D721Med (cell line): ENCODE measurements around the gene TSPEAR.

Source experiments
- DNase-seq: peaks from one replicate; pipeline ENCODE4 v3.0.0; 2011; ENCODE audit warnings: low spot score; ENCODE audit not compliant: insufficient read length
- FAIRE-seq: peaks from 2 replicates; lab custom pipeline; 2011; peaks lifted over from hg19 to GRCh38; lab: Jason Lieb, UNC
- TF ChIP-seq, protein P1 (sequence below): IDR thresholded peaks from 2 replicates; pipeline ENCODE4 v1.5.1; 2012; ENCODE audit warnings: mild to moderate bottlenecking, control low read depth; ENCODE audit not compliant: insufficient read depth; ENCODE audit errors: missing control alignments

The TSPEAR gene

DNA sequence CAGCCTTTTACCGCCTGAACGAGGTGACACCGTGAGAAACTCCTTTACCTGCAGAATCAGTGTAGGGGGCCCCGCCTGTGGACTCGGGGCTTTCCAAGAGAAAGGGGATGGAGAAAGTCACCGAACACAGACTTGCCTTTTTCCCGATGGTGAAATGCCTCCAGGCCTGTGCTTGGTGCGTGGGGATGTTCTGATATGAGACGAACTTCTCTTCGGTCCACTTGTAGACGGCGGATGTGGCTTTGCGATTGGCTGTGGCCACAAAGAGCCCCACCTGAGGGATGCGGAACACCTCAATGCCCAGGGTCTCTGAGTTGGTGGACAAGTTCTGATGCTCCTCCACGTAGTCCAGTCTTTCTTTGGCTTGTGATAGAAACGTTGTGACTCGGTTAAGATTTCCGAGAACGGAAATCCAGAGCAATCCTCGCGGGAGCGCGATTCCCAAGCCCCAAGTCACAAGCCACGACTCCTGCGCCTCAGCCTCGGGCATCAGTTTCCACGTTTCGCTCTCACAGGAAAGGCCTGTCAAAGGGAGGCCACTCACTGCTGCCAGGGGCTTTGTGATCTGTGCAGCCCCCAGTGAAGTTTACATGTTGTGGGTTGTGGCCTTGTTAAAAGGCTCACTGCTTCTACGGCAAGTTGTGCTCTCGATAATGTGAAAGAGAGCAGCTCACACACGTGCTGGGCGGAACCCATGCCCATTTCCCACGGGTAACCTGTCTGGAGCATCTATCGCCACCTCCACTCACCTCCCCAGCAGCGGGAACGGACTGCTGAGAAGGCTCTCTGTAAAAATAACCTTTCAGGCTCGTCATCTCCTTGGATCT lies 184.0 kb downstream of the TSPEAR start:
- no peak for DNase-seq
- no peak for FAIRE-seq
- TF ChIP-seq, protein P1, sequence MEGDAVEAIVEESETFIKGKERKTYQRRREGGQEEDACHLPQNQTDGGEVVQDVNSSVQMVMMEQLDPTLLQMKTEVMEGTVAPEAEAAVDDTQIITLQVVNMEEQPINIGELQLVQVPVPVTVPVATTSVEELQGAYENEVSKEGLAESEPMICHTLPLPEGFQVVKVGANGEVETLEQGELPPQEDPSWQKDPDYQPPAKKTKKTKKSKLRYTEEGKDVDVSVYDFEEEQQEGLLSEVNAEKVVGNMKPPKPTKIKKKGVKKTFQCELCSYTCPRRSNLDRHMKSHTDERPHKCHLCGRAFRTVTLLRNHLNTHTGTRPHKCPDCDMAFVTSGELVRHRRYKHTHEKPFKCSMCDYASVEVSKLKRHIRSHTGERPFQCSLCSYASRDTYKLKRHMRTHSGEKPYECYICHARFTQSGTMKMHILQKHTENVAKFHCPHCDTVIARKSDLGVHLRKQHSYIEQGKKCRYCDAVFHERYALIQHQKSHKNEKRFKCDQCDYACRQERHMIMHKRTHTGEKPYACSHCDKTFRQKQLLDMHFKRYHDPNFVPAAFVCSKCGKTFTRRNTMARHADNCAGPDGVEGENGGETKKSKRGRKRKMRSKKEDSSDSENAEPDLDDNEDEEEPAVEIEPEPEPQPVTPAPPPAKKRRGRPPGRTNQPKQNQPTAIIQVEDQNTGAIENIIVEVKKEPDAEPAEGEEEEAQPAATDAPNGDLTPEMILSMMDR: no peak

DNA sequence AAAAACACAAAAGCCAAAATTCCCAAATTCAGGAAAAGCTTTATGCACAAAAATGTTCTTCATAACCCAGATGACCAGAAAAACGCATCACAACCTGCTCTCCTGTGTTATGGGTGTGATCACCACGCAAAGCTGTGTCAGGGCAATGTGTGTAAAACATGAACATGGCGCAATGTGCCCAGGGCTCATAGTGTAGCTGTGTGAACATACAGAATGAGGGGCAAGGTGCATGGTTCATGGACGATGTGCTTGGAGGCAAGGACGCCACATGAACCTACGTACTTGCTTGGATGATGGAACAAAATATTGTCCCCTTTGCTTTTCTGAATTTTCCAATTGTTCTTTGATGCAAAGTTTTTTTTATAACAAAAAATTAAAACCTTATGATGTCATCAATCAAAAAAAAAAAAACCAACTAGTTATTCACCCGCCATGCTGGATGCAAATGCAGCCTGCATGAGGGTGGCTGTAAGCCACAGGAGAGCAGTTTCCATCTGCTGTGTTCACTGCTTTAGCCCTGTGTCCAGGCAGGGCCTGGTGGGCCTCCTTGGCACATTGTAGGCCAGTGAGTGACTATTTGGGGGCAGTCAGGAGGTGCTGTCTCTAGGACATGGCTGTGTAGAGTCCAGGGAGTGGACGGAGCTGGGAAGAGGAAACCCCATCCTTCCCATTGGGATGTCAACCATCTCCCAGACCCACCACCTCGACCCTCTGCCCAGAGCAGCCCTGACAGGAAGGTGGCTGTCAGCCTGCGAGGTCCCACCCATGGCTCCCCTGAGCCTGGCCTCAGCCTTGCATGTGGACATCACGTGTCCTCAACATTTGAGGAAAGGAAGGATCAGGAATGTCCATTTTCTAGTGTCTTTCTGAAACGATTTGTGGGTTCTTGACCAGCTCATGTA lies 185.0 kb downstream of the TSPEAR start:
- TF ChIP-seq, protein P1: no peak
- FAIRE-seq (no peak), DNase-seq (no peak)

DNA sequence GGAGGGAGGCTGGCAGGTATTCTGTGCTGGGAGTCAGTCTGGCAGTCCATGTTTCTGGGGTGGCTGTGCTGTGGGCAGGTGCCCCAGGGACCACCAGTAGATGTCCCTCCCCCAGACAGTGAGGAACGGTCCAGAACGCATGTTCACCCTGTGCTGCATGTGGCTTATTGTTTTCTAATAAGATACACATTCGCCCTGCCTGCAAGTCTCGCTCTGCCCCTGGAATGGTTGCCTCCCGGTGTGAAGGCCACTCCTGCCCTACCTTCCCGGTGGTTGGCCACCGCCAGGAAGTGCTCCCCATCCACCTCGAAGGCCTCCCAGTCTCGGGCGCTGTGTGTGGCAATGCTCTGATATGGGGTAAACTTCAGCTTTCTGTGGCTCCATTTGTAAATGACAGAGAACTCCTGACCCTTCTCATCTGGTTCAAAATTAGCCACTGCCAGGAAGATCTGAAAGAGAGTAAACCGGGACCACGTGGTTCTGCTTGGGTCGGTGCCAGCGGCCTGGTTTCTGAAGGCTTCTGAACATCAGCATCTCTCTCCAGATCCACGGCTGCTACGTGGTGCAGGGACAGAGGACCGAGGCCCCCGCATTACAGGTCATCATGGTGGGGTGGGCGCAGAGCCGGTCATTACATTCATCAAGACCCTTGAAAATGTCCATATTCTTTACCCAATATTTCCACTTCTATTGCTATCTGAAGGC lies 185.8 kb downstream of the TSPEAR start:
- FAIRE-seq (no peak), DNase-seq (no peak)
- TF ChIP-seq, protein P1: no peak

DNA sequence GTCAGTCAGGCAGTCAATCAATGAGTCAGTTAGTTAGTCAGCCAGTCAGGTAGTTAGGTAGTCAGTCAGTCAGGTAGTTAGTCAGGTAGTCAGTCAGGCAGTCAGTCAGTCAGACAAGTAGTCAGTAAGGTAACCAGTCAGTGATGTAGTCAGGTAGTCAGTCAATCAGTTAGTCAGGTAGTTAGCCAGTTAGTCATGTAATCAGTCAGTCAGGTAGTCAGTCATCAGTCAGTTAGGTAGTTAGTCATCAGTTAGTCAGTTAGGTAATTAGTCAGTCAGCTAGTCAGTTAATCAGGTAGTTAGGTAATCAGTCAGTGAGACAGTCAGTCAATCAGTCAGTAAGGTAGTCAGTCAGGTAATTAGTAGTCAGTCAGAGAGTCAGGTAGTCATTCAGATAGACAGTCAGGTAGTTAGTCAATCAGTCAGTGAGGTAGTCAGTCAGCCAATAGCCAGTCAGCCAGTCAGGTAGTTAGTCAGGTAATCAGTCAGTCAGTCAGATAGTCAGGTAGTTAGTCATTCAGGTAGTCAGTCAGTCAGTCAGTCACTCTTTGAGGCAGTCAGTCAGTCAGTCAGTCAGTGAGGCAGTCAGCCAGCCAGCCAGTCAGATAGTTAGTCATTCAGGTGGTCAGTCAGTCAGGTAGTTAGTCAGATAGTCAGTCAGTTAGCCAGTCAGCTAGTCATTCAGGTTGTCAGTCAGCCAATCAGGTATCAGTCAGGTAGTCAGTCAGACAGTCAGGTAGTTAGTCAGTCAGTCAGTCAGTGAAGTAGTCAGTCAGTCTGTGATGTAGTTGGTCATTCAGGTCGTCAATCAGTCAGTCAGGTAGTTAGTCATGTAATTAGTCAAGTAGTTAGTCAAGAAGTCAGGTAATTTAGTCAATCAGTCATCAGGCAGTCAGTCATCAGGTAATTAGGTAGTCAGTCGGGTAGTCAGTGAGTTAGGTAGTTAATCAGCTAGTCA lies 186.7 kb downstream of the TSPEAR start:
- FAIRE-seq (no peak), DNase-seq (no peak)
- TF ChIP-seq, protein P1: no peak

DNA sequence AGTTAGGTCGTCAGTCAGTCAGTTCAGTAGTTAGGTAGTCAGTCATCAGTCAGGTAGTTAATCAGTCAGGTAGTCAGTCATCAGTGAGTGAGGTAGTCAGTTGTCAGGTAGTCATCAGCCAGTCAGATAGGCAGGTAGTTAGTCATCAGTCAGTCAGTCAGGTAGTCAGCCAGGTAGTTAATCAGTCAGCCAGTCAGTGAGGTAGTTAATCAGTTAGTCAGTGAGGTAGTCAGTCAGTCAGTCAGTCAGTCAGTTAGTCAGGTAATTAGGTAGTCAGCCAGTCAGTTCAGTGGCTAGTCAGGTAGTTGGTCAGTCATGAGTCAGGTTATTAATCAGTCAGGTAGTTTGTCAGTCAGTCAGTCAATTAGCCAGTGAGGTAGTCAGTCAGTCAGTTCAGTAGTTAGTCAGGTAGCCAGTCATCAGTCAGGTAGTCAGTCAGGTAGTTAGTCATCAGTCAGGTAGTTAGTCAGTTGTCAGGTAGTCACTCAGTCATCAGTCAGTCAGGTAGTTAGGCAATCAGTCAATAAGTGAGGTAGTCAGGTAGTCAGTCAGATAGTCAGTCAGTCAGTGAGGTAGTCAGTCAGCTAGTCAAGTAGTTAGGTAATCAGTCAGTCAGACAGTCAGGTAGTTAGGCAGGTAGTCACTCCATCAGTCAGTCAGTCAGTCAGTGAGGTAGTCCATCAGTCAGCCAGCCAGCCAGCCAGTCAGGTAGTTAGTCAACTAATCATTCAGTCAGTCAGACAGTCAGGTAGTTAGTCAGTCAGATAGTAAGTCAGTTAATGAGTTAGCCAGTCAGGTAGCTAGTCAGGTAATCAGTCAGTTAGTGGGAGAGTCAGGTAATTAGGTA lies 187.6 kb downstream of the TSPEAR start:
- FAIRE-seq: no peak
- TF ChIP-seq, protein P1: no peak

More for the DNA sequence above, 187.6 kb downstream of the TSPEAR start:
- no peak for DNase-seq
